ENCODE measurements around the gene MCIDAS. TPM values are rescaled to one million over a fixed set of nuclear protein-coding genes. Genes with fewer than 3 reads are reported as not detected.
A peak's percentile ranks its signal among the peaks of the same experiment; 100 is the strongest.

The MCIDAS gene
- total RNA-seq = not detected in 2 replicates
- not detected for polyA plus RNA-seq (2012)

- peak; percentile 46 for DNase-seq (ENCODE audit: low read depth)
These were observed at the start of gene MCIDAS for GRCh38 chr5:55226934-55227663. Gene MCIDAS (minus strand): TSS chr5:55227315. CDS start chr5:55227138, 177 bp downstream.

- DNase-seq (ENCODE audit: low read depth) = peak; percentile 46
These were observed 49.7 kb upstream of the MCIDAS start for GRCh38 chr5:55276771-55277170.

- no peak for DNase-seq (ENCODE audit: low read depth)
These were observed 31.2 kb upstream of the MCIDAS start for GRCh38 chr5:55258339-55258738.

GRCh38 chr5:55254802-55255201 is 27.7 kb upstream of the MCIDAS start:
- no peak for DNase-seq (ENCODE audit: low read depth)

GRCh38 chr5:55250064-55250463 is 22.9 kb upstream of the MCIDAS start:
- DNase-seq (ENCODE audit: low read depth) = no peak

GRCh38 chr5:55241746-55242145 is 14.6 kb upstream of the MCIDAS start:
- no peak for DNase-seq (ENCODE audit: low read depth)

- peak; percentile 86 for DNase-seq (ENCODE audit: low read depth)
These were observed 9.7 kb upstream of the MCIDAS start for GRCh38 chr5:55236800-55237199.

- peak; percentile 52 for DNase-seq (ENCODE audit: low read depth)
These were observed 7.1 kb upstream of the MCIDAS start for GRCh38 chr5:55234121-55234700.

- peak; percentile 86 for DNase-seq (ENCODE audit: low read depth)
These were observed 6.1 kb upstream of the MCIDAS start, which contains the start of gene CCNO for GRCh38 chr5:55232985-55233928. Gene CCNO (minus strand): TSS chr5:55233608. CDS start chr5:55233523, 85 bp downstream.

- peak; percentile 28 for DNase-seq (ENCODE audit: low read depth)
These were observed 5.3 kb upstream of the MCIDAS start for GRCh38 chr5:55232271-55232984.

- DNase-seq (ENCODE audit: low read depth) = no peak
These were observed 4.8 kb upstream of the MCIDAS start for GRCh38 chr5:55231919-55232270.

- peak; percentile 63 for DNase-seq (ENCODE audit: low read depth)
These were observed 4.2 kb upstream of the MCIDAS start for GRCh38 chr5:55231029-55231918.

- no peak for DNase-seq (ENCODE audit: low read depth)
These were observed 3.0 kb upstream of the MCIDAS start for GRCh38 chr5:55230086-55230629.

GRCh38 chr5:55227664-55228430 is 732 bp upstream of the MCIDAS start:
- no peak for DNase-seq (ENCODE audit: low read depth)

GRCh38 chr5:55226027-55226933 is 835 bp downstream of the MCIDAS start:
- peak; percentile 22 for DNase-seq (ENCODE audit: low read depth)

- DNase-seq (ENCODE audit: low read depth) = no peak
These were observed 1.8 kb downstream of the MCIDAS start for GRCh38 chr5:55225346-55225745.

GRCh38 chr5:55223812-55224240 is 3.3 kb downstream of the MCIDAS start:
- no peak for DNase-seq (ENCODE audit: low read depth)

Data from myocyte (in vitro differentiated cells).